GM23338 (cell line): ENCODE results near the gene MESP2.

Experiments
- CREB1 ChIP-seq: fragments of 250-450 bp; sonication (Bioruptor Pico); IDR thresholded peaks from 2 replicates; pipeline ENCODE4 v1.5.0; 2020; ENCODE audit warnings: low read depth, mild to moderate bottlenecking, moderate library complexity
- CTCF ChIP-seq, 2 experiments: fragments of 200-600 bp in 1 of 2; sonication (generic) in 1 of 2; conservative IDR thresholded peaks; 2 replicates each; pipeline versions ENCODE4 v1.5.1 to v1.6.1; 2016 to 2017; ENCODE audit warnings: antibody characterized with exemption in 2 of 2, low read depth in 2 of 2, mild to moderate bottlenecking in 2 of 2, moderate library complexity in 1 of 2
- EZH2 ChIP-seq: fragments of 200-600 bp; sonication (generic); IDR thresholded peaks from one replicate; pipeline ENCODE4 v1.8.0; 2017; ENCODE audit warnings: antibody characterized with exemption, mild to moderate bottlenecking, low read depth; ENCODE audit not compliant: unreplicated experiment
- EZH2phosphoT487 ChIP-seq: fragments of 200-600 bp; sonication (generic); IDR thresholded peaks from one replicate; pipeline ENCODE4 v1.8.1; 2018; ENCODE audit warnings: antibody characterized with exemption; ENCODE audit not compliant: unreplicated experiment
- JUNB ChIP-seq: IDR thresholded peaks from one replicate; pipeline ENCODE4 v1.6.1; 2016; ENCODE audit warnings: antibody characterized with exemption; ENCODE audit not compliant: unreplicated experiment
- NANOG ChIP-seq: IDR thresholded peaks from 2 replicates; pipeline ENCODE4 v1.6.1; 2016; ENCODE audit warnings: antibody characterized with exemption, borderline replicate concordance
- POLR2AphosphoS5 ChIP-seq: IDR thresholded peaks from 2 replicates; pipeline ENCODE4 v1.6.1; 2016; ENCODE audit warnings: antibody characterized with exemption, low read depth
- STAT1 ChIP-seq: IDR thresholded peaks from one replicate; pipeline ENCODE4 v1.6.1; 2016; ENCODE audit warnings: antibody characterized with exemption; ENCODE audit not compliant: unreplicated experiment
- ZNF331 ChIP-seq: fragments of 250-450 bp; sonication (Bioruptor Pico); IDR thresholded peaks from 2 replicates; pipeline ENCODE4 v1.5.0; 2020; ENCODE audit warnings: low read depth, mild to moderate bottlenecking, moderate library complexity
- ZNF462 ChIP-seq: fragments of 250-450 bp; sonication (Bioruptor Pico); IDR thresholded peaks from 2 replicates; pipeline ENCODE4 v1.5.0; 2020; ENCODE audit warnings: mild to moderate bottlenecking, moderate library complexity
- TF ChIP-seq, protein P1 (sequence below): IDR thresholded peaks from 2 replicates; pipeline ENCODE4 v1.6.1; 2016; ENCODE audit warnings: antibody characterized with exemption

DNA sequence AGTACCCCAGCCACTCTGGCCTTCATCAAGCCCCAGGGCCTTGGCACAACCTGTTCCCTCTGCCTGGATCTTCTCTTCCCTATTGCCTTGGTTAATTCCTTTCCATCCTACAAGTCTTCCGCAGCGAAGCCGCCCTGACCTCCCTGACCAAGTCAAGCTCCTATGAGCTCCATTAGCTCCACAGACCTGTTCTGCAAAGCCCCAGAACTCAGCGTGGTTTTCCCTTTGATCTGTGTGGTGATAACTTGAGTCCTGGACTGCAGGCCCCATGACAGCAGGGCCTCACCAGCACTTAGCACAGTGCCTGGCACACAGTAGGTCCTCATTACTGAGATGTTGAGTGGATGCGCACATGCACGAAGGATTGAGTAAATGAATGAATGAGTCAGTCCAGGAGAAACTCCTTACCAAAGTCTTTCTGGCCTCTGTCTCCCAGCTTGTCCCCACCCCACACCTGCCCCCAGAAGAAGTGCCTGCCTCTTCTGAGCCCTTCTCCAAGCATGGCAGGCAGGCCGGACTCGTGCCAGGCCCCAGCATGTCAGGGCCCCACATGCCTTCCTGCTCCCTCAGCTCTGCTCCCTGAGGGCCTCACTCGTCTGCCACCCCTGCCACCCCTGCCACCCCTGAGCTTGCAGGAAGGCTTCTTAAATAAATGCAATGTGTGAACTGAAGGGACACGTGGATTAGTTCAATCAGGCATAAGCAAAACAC lies 32.2 kb downstream of the MESP2 start:
- TF ChIP-seq CTCF (conservative IDR thresholded peaks at IDR 0.05; ENCODE audit: low read depth in 2 of 2) (no peak), EZH2phosphoT487 (no peak), ZNF331 (no peak), EZH2 (no peak), CREB1 (CRISPR knock-in tag) (no peak), POLR2AphosphoS5 (no peak), JUNB (no peak), ZNF462 (CRISPR knock-in tag) (no peak), NANOG (no peak), STAT1 (no peak)
- TF ChIP-seq, protein P1, sequence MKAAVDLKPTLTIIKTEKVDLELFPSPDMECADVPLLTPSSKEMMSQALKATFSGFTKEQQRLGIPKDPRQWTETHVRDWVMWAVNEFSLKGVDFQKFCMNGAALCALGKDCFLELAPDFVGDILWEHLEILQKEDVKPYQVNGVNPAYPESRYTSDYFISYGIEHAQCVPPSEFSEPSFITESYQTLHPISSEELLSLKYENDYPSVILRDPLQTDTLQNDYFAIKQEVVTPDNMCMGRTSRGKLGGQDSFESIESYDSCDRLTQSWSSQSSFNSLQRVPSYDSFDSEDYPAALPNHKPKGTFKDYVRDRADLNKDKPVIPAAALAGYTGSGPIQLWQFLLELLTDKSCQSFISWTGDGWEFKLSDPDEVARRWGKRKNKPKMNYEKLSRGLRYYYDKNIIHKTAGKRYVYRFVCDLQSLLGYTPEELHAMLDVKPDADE = no peak
